SK-N-DZ (cell line): ENCODE results near the gene TOX4.
"Not testable (repeated sequence)": the region's sequence is repeated elsewhere in the genome, so short reads cannot be mapped to it uniquely, and the experiment has no call there.

Experiments used
- DNase-seq: peaks from one replicate; pipeline ENCODE4 v3.0.0-alpha.2; 2015; ENCODE audit warnings: low spot score
- small RNA-seq, 2 experiments: library from RNA; depleted of rRNA; stranded (forward); fragments of <200 nt; gene quantifications; one replicate each; pipeline ENCODE3, GENCODE V24; 2014

Gene TOX4

DNA sequence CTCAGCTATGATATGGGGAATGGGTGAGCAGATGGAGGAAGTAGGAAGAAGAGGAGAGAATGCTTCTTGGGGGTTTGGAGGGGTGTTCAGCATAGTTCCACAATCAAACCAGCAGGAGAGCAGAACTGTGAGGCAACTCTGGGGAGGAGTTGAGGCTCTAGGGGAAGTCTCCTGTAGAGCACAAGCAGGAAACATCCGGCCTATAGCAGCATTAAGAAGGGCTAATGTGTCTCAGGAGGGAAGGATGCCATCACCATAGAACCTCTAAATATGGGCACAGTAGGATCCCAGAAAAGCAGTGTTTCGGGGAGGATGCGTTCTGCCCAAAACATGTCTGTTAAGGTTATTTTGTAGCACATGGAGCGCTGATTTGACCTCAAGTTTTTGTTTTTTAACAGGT, 57.6 kb downstream of the TOX4 start:
- DNase-seq, result no peak

DNA sequence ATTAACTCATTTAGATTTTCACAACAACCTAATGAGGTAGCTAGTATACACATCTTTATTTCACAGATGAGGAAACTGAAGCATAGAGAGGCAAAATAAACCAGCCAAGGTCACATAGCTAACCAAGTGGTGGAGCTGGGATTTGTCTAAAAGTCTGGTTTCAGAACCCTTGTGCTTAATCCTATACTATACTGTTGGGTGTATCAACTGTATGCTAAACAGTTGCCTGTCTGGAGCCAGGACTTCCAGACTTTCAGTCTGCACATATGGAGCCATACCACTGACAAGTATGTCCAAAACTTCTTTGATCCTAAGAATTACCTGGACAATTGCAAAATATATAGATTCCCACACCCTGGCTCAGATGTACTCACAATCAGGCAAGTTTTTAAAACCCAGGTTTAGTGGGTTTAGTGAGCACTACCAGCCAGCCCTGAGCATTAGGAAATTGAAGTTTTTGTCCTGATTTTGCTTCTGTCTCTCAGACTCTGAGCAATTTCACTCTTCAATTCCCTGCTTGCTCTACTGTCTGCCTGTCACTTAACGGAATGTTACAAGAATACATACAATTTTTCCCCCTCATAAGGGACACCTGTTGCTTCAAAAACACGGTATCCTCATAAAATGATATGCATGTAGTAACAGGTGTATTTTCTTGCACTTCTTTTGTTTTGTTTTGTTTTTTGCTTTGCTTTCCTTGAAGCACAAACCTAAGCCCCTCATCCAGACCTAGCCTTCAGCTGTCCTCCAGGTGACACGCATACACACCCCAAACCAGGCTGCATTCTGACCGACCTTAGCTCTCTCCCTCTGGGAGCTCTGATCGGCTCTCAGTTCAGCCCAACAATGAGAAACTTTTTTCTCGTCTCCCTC, 58.8 kb downstream of the TOX4 start:
- DNase-seq, result no peak

DNA sequence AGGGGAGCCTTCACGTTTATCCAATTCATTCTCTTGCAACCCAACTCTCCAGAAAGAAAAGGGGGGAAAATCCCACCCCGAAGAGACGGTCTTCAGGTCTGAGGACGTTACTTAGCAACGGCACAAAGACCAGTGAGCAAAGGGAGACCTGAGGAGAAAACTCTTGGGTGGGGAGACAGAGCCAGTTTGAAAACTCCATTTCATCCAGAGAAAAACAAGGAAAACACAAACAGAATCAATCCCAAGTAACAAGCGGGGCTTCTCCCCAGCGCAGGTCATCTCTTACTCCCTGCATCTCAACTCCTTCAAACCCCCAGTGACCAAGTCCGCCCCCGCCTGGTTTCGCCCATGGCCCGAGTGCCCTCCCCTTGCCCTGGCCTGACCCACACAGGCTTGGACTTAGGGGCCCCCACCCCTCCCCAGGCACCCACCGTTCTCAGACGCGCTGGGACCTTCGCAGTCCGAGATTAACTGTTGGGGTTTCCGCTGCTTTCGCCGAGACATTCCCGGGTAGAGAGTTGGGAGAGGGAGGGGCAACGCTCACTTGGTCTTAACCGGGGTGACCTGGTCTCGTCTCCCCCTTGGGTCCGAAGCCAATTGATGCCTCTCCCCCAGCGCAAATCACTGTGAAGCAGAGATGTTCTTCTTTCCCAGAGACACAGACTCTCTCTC, 59.6 kb downstream of the TOX4 start:
- no peak for DNase-seq

DNA sequence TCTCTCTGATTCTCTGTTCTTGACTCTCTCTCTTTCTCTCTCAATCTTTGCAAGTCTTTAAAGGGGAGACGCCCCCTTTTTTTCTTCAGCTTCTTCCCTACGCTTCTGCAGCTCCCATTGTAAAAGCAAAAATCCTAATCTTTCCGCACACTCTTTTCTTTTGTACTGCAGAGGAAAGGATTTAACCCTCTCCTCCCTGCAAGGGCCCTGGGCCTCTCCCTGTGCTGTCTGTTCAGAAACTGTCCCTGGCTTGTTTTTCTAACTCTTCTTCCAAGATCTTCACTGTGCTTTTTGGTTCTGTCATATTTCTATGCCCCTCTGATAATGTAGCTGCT, 60.1 kb downstream of the TOX4 start:
- DNase-seq, result no peak

DNA sequence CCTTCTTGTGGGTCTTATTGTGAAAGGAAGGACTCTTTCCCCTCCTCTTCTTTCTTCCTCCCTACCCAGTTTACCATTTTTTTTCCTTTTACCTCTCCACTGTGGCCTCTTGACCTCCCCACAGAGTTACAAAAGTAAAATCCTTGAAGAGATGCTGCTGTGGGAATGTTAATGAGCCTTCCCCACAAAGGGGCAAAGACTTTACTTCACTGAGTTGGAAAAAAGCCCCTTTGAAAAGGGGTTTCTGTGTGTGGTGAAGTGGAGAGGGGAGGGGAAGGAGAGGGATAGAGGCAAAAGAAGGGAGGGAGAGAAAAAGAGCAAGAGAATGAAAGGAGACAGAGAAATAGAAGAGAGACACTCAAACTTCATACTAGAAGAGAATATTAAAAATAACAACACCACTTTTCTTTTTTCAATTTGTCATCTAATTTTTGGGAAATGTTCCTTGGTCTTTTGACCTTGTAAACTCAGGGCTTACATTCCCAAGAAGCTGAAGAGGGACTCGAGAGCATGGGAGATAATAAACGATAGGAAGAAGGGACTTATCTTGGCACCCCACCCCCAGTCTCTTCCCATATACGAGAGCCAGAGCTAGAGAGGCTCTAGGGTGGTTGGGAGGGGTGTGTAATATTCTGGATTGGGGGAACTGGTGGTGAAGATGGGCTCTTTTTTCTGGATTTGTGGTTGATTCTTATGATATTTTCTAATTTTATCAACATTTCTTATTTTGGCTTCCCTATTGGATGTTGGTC, 62.4 kb downstream of the TOX4 start:
- DNase-seq, result no peak

DNA sequence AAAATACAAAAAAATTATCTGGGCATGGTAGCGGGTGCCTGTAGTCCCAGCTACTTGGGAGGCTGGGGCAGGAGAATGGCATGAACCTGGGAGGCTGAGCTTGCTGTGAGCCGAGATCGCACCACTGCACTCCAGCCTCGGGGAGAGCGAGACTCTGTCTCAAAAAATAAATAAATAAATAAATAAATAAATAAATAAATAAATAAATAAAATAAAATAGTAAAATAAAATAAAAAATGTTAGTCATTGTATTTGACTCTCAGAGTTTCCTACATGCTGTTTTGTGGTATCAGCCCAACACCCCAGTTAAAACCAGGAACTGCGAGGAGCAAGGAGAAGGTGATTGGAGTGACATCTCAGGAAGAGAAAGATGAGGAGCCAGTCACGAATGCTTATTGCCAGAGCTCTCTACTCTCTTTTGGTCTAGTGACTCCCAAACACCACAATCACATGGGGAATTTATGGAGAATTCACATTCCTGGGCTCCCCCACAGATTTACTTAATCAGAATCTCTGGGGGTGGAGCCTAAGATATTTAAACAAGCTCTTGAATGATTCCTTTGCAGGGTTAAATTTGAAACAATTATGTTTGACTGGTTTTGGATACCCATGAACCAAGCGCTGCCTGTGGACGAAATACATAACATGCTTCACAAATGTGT, 64.5 kb downstream of the TOX4 start:
- DNase-seq, result no peak

DNA sequence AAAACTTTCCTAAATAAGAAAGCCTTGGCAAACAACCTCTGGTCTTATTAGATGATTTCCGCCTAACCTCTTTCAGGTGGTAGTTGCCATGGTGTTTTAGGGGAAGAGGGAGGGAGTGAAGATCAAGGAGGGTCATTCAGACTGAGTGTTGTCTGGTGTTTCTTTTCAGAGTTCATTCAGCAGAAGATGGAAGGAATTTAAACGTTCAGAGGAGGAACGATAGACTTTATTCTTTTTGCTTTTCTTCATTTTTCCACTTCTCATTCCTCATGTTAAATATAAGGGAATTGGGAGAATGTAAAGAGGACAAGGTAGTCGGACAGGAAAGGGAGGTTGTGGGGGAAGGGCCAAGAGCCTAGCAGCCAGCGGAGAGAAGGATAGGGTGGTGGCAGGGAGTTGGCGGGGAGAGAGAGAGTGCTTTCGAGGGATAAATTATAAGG, 66.5 kb downstream of the TOX4 start:
- no peak for DNase-seq

DNA sequence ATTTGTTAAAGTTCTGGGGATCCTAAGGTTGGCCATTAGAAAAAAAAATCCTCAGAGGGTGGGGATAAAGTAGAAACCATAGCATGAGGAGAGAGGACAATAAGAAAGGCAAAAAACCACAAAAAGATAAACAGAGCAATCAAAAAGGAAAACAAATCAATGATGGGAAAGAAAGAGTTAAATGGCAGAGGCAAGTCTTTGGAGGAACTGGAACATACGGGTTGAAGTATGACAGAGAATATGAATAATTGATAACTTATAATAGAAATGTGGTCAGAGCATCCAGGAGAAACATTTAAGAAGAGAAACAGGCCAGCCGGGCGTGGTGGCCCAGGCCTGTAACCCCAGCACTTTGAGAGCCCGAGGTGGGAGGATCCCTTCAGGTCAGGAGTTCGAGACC, 67.0 kb downstream of the TOX4 start:
- no peak for DNase-seq

DNA sequence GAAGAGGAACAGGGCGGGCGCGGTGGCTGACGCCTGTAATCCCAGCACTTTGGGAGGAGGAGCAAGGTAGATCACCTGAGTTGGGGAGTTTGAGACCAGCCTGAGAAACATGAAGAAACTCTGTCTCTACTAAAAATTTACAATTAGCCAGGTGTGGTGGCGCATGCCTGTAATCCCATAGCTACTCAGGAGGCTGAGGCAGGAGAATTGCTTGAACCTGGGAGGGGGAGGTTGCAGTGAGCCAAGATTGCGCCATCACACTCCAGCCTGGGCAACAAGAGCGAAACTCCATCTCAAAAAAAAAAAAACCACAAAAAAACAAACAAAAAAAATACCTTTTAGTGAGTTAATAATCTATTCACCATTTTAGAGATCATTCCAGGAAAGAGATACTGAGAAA, 67.6 kb downstream of the TOX4 start:
- not testable (repeated sequence) for DNase-seq

Small RNAs within 50 kb of the gene (small RNA-seq; reads per million reads assigned to genes)
- 0 reads per million in 2 experiments for gene RN7SL650P
